A673 (cell line): Measurements from ENCODE around the gene KCNIP1. TPM values are rescaled to one million over a fixed set of nuclear protein-coding genes. Genes with fewer than 3 reads are reported as not detected.

ENCODE experiments used
- BruUV-seq: library from RNA; stranded (reverse); fragments of 400-500 nt; replicated peaks from 2 replicates; lab custom pipeline; 2021; lab: Mats Ljungman, UMichigan
- CTCF ChIA-PET: fragments of 300-600 bp; sonication (Branson Sonifier 250); formaldehyde crosslinking; loops from one replicate; lab custom pipeline; 2022; ENCODE audit warnings: antibody characterized with exemption; lab: Charles Lee
- POLR2A ChIA-PET: fragments of 300-600 bp; sonication (Branson Sonifier 250); formaldehyde crosslinking; loops from one replicate; lab custom pipeline; 2022; ENCODE audit warnings: antibody characterized with exemption; ENCODE audit not compliant: low non-redundant PET; lab: Charles Lee
- DNase-seq: peaks from one replicate; pipeline ENCODE4 v3.0.0-alpha.2; 2015; ENCODE audit warnings: low spot score
- H3K27ac ChIP-seq: fragments of 200-600 bp; sonication (generic); 2 replicates; pipeline ENCODE4 v1.5.1; 2016; ENCODE audit warnings: mixed run types, low read depth, mild to moderate bottlenecking, mixed read lengths, antibody characterized with exemption, low read length; ENCODE audit not compliant: poor library complexity, severe bottlenecking
- H3K27me3 ChIP-seq: fragments of 200-600 bp; sonication (generic); replicated peaks from 2 replicates; pipeline ENCODE4 v1.6.1; 2017; ENCODE audit warnings: mixed run types, low read depth, mild to moderate bottlenecking, mixed read lengths, antibody characterized with exemption, low read length; ENCODE audit not compliant: insufficient read depth, poor library complexity
- H3K36me3 ChIP-seq: fragments of 200-600 bp; sonication (generic); 2 replicates; pipeline ENCODE4 v1.6.1; 2016; ENCODE audit warnings: mixed run types, mild to moderate bottlenecking, mixed read lengths, antibody characterized with exemption, low read length; ENCODE audit not compliant: insufficient read depth, poor library complexity, severe bottlenecking
- H3K4me1 ChIP-seq: fragments of 200-600 bp; sonication (generic); 2 replicates; pipeline ENCODE4 v1.6.1; 2017; ENCODE audit warnings: mixed run types, mild to moderate bottlenecking, mixed read lengths, antibody characterized with exemption, low read length; ENCODE audit not compliant: insufficient read depth, poor library complexity, severe bottlenecking
- H3K4me3 ChIP-seq: fragments of 200-600 bp; sonication (generic); 2 replicates; pipeline ENCODE4 v1.5.1; 2016; ENCODE audit warnings: low read depth, mixed run types, mild to moderate bottlenecking, mixed read lengths, low read length; ENCODE audit not compliant: poor library complexity, severe bottlenecking
- H3K9me3 ChIP-seq: fragments of 200-600 bp; sonication (generic); 2 replicates; pipeline ENCODE4 v1.6.1; 2016; ENCODE audit warnings: mixed run types, low read depth, mild to moderate bottlenecking, mixed read lengths, antibody characterized with exemption, low read length; ENCODE audit not compliant: poor library complexity, severe bottlenecking
- CTCF ChIP-seq: fragments of 300-800, 200-600 bp; sonication (generic); conservative IDR thresholded peaks from 2 replicates; pipeline ENCODE4 v1.5.1; 2017; ENCODE audit warnings: low read depth, mild to moderate bottlenecking, antibody characterized with exemption, low read length, moderate library complexity, mixed read lengths
- EZH2 ChIP-seq: fragments of 200-600 bp; sonication (generic); IDR thresholded peaks from 2 replicates; pipeline ENCODE4 v1.6.1; 2017; ENCODE audit warnings: borderline replicate concordance, low read depth, mild to moderate bottlenecking, mixed read lengths, antibody characterized with exemption, low read length; ENCODE audit not compliant: poor library complexity, severe bottlenecking
- intact Hi-C: fragments of 100-400 bp; cut with micrococcal nuclease; formaldehyde crosslinking; loops from one replicate; pipeline ENCODE4 v1.10.0; 2022; ENCODE audit not compliant: unreplicated experiment
- total RNA-seq: library from RNA; stranded (reverse); gene quantifications from 2 replicates; pipeline ENCODE4 v1.2.3, GENCODE V29; 2021

The KCNIP1 gene
- total RNA-seq, 1 experiment from 2014 or later = 3.7 TPM

GRCh38 chr5:170642776-170643436, 139.1 kb downstream of the KCNIP1 start:
- ChIA-PET CTCF (no interaction called here), POLR2A (no interaction called here)
- no peak for DNase-seq
- intact Hi-C loops = loop anchor here (10.0 kb wide), 1 partner anchor 692 kb away; no protein-coding TSS in a partner anchor
- no TSS peak for BruUV-seq
- H3K27me3 ChIP-seq = peaks cover 4% of the 10 kb centered on the region
- TF ChIP-seq EZH2 (no peak), CTCF (no peak)
- no peaks in the 10 kb centered on the region for H3K36me3 ChIP-seq
- H3K27ac ChIP-seq = no peak overlapping the region
- H3K9me3 ChIP-seq = no peaks in the 10 kb centered on the region
- no peak overlapping the region for H3K4me3 ChIP-seq
- H3K4me1 ChIP-seq = no peaks in the 10 kb centered on the region

- no peaks in the 10 kb centered on the region for H3K36me3 ChIP-seq
- DNase-seq = no peak
- ChIA-PET CTCF (no interaction called here), POLR2A (no interaction called here)
- H3K27me3 ChIP-seq = peaks cover 4% of the 10 kb centered on the region
- H3K4me1 ChIP-seq = no peaks in the 10 kb centered on the region
- H3K4me3 ChIP-seq = no peak overlapping the region
- TF ChIP-seq CTCF (no peak), EZH2 (no peak)
- H3K27ac ChIP-seq = no peak overlapping the region
- no peaks in the 10 kb centered on the region for H3K9me3 ChIP-seq
- BruUV-seq = no TSS peak
- intact Hi-C loops = loop anchor here (10.0 kb wide), 1 partner anchor 691 kb away; no protein-coding TSS in a partner anchor
These were observed 139.8 kb downstream of the KCNIP1 start for GRCh38 chr5:170643591-170643990.

- no TSS peak for BruUV-seq
- Histone ChIP-seq H3K4me3 (no peak overlapping the region), H3K9me3 (no peaks in the 10 kb centered on the region), H3K4me1 (no peaks in the 10 kb centered on the region), H3K36me3 (no peaks in the 10 kb centered on the region), H3K27ac (no peak overlapping the region), H3K27me3 (peaks cover 4% of the 10 kb centered on the region)
- no peak for DNase-seq
- CTCF ChIA-PET = no interaction called here
- intact Hi-C loops = loop anchor here (10.0 kb wide), 1 partner anchor 690 kb away; no protein-coding TSS in a partner anchor
- TF ChIP-seq EZH2 = no peak
- TF ChIP-seq CTCF = no peak
- POLR2A ChIA-PET = no interaction called here
These were observed 140.7 kb downstream of the KCNIP1 start for GRCh38 chr5:170644501-170644900.
